ENCODE results near the gene RRP8. TPM values are rescaled to one million over a fixed set of nuclear protein-coding genes. Genes with fewer than 3 reads are reported as not detected.

Gene RRP8
- polyA plus RNA-seq, 10 donors: 16.4 to 22.6 (median 18.6) TPM

- DNase-seq: peak in 2 of 3 donors; percentile 54 to 76
Measured at GRCh38 chr11:6618117-6619003, 14.9 kb upstream of the RRP8 start.

DNA sequence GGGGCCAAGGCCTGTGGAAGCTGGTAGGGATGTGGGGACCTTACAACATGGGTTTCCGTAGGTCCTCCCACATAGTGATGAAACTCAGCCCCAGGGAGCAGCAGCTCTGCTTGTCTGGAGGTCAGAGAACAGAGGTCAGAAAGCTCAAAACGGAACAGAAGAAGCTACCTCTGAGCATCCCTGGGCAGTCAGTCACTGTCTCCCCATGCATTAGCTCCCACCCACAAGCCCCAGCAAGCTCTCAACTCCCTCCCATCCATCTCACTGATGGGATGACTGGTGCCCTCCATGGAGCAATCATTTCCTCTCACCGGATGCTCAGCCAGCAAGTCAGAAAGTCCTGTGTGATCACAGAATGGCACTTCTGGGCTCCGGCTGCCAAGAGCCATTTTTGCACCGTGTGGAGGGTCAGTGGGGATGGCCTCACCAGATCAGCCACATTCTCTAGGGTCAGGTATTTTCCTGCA lies 13.9 kb upstream of the RRP8 start:
- DNase-seq: no peak

- no peak for DNase-seq
Measured at GRCh38 chr11:6616596-6617250, 13.3 kb upstream of the RRP8 start.

GRCh38 chr11:6615882-6616585 lies 12.6 kb upstream of the RRP8 start:
- DNase-seq: no peak

GRCh38 chr11:6615046-6615445 lies 11.6 kb upstream of the RRP8 start:
- DNase-seq: no peak

DNA sequence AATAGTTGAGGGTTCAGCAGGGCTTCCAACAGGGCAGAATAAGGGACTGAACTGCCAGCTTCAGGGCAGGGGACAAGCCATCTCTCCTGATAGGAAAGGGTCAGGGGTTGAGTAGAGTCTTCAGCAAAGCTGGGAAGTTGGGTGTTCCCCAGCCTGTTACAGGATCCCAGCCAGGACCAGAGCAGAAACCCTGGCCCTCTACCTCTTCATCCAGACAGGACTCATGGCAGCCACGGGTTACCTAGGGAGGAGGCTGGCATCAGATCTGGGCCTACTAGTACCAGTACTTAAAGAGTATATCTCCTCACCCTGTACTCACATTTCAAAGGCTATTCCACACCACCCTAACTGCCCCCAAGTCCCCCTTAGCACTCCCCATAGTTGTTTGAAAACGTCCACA lies 11.0 kb upstream of the RRP8 start:
- DNase-seq: no peak

DNA sequence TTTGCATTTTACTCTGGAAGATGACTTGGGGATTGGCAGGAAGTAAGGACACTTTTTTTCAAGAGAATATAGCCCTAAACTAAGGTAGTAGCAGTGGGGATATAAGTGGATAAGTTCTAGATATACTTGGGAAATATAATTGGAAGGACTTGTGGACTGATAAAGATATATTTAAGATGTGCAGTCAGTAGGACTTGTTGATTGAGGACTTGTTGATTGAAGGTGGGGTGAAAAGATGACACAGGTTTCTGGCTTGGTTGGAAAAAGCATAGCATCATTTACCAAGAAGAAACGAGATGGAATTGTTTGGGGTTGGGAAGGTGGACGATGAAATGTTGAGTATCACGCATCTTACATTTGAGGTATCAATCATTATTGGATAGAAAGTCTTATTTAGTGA lies 10.1 kb upstream of the RRP8 start:
- DNase-seq: no peak

DNA sequence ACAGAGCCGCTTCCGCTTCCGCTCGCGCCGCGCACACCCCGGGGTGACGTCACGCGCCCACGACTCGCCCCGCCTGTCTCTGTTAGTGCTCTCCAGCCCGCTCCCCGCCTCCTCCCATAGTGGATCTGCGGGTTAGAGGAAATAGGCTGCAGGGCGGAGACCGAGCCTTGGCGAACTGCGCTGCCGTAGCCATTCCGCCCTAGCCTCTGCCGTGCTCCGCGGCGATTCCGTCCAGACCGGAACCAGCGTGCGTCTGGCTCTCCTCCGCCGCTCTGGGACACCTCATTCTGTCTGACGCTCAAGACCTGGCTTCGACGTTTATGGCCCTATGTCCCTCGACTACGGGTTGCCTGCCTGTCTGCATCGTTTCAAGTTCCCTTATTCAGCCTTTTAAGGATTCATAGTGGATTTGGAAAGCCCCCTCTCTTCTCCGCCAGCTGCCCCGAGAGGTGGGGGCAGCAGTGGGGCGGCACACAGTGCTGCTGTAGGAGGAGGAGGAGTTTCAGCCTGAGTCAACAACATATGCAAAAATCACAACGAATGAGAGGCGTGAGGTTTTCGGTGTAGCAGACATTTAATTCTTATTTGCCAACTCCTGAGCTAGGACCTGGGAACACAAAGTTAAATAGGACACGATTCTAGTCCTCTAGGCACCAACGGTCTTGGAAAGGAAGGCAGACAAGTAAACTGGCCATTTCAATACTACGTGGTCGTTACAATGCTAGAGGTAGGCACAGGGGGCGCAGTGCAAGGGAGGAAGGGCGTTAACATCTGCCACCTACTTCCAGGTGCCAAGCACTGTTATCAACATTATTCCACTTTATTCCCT lies 9.0 kb upstream of the RRP8 start, which contains the start of gene TAF10:
Gene TAF10, minus strand, starts transcription at position 4 of the 829 bp plus-strand sequence. CDS start 27 bp downstream, outside the sequence.
- DNase-seq: peak; percentile 96 to 99 (median 97)

DNA sequence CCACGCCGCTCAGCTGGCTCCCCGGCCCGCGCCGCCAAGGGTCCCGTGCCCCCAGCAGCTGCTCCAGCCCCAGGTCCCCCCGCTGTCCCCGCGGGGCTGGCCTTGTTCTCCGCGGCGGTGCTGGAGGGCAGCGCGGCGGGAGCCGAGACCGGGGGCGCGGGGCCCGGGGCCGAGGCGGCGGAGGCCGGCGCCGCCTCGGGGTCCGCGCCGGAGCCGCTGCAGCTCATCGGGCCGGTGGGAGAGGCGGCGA lies 8.5 kb upstream of the RRP8 start:
- no peak for DNase-seq

- DNase-seq: peak in 2 of 3 donors; percentile 36 to 65
Measured at GRCh38 chr11:6611092-6611962, 7.9 kb upstream of the RRP8 start.

GRCh38 chr11:6610591-6610990 lies 7.2 kb upstream of the RRP8 start:
- DNase-seq: no peak

- no peak for DNase-seq
Measured at GRCh38 chr11:6609502-6610015, 6.1 kb upstream of the RRP8 start.

DNA sequence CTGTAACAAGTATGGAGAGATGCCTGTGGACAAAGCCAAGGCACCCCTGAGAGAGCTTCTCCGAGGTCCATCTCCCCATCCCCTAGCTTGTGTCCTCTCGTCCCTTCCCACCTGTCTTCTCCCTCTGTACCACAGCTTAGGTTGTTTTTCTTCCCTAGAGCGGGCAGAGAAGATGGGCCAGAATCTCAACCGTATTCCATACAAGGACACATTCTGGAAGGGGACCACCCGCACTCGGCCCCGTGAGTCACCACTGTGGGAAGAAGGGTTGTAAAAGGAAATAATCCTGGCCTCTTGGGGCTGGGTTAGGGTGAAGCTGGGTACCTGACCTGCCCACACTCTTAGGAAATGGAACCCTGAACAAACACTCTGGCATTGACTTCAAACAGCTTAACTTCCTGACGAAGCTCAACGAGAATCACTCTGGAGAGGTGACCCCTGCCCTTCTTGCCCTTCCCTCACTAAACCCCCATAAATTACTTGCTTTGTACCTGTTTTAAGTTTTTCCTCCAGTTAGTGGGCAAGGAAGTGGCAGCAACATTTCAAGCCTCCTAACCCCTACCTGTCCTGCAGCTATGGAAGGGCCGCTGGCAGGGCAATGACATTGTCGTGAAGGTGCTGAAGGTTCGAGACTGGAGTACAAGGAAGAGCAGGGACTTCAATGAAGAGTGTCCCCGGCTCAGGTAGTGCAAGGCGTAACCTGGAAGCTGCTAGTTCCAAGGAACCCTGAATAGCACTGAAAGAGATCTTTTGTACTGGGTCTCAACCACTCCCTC lies 5.5 kb upstream of the RRP8 start:
- DNase-seq: no peak

GRCh38 chr11:6608011-6608410 lies 4.6 kb upstream of the RRP8 start:
- DNase-seq: no peak

DNA sequence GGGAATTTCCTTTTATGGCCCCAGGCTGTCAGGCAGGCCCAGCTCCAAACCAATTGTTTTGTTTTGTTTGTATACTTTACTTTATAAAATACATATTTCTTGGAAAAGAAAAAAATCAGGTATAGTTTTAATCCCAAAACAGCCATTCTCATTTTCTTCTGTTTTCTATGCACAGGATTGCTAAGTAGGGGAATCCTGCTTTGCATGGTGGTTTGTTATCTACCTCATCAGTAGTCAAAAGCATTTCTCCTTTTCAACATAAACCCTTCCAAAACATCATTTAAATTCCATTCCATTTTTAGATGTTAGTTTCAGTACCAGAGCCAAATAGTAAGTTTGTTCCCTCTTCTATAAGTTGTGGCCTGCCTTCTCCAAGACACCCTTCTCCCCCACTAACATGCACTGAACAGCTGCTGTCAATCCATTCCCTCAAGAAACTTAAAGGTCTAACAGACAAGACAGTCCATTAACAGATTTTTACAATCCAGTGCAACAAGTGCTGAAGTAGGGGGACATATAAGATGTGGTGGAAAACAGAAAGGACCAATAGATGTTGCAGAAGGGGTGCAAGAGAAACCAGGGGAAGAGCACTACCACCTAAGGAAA lies 3.9 kb upstream of the RRP8 start:
- DNase-seq: no peak

DNA sequence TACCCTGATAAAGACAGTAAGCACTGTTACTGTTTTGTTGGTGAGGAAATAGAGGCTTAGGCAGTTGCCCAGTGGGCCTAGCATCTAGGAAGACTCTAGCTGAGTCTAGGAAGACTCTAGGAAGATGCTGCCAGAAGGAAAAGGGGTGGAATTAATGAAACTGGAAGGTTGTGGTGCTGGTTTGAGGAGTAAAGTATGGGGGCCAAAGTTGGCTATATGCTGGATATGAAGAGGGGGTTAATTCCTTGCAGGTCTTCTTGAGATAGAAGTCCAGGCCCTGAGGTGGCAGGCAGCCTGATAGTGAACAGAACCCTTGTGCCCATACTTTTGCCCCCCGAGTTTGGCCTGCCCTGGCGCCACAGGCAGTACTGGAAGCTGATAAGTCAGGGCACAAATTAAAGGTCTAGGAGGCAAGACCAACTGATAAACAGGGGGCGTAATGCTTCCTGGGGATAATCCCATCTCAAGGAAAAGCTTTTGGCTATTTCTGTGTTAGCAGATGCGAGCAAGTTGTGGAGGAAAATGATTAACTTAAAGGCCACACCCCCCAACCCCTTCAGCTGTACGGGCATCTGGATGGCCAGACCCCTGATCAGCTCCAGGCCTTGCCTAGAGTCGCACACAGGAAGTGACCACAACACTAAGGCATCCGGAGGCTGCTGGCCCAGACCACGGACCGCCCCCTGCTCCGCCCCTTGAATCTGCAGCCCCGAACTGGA lies 3.2 kb upstream of the RRP8 start:
- peak; percentile 94 to 97 (median 95) for DNase-seq

DNA sequence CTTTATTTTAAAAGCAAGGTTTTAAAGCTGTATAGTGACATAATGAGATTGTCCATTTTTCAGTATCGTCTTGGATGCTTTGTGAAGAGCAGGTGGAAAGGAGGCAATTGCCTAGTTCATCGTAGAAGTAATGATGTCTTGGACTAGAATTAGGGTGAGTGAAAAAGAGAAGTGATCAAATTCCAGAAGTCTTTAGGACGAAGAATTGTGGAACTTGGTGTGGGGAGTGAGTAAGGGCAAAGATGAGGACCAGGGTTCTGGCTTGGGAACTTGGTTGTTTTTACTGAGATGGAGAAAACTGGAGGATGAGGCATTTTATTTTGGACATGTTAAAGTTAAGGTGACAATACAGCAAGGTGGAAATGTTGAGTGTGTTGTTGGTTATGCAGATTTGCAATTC lies 1.4 kb upstream of the RRP8 start:
- no peak for DNase-seq

DNA sequence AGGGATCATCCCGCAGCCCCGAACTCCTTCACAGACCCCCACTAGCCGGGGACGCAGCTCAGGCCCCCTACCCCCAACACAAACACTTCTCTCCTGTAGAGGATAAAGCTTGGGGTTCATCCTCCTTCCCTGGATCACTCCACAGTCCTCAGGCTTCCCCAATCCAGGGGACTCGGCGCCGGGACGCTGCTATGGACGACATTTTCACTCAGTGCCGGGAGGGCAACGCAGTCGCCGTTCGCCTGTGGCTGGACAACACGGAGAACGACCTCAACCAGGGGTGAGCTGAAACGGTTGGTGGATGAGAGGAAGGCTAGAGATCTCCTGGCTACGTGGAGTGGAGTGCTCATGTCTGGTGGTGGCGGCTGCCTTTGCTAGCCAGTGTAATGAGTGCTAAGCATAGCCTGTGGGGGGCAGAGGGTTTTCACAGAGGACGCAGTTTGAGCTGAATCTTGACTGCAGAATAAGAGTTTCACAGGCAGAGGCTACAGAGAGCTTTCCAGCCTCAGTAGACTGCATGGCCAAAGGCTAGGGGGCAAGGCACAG lies 738 bp upstream of the RRP8 start:
- peak in 2 of 3 donors; percentile 70 to 87 for DNase-seq
